Endodermal cell (in vitro differentiated cells): ENCODE measurements around the gene HSD17B3. TPM values are rescaled to one million over a fixed set of nuclear protein-coding genes. Genes with fewer than 3 reads are reported as not detected.
A peak's percentile ranks its signal among the peaks of the same experiment; 100 is the strongest.

Experiments
- DNase-seq: peaks from one replicate; pipeline ENCODE4 v3.0.0-alpha.2; 2017
- H3K27ac ChIP-seq: 2 replicates; pipeline ENCODE4 v1.5.1; 2013; ENCODE audit warnings: mild to moderate bottlenecking, low read depth, low read length, moderate library complexity
- H3K27me3 ChIP-seq: 2 replicates; pipeline ENCODE4 v1.6.1; 2013; ENCODE audit warnings: mild to moderate bottlenecking, low read length, moderate library complexity; ENCODE audit not compliant: insufficient read depth, control insufficient read depth, poor library complexity, severe bottlenecking
- H3K36me3 ChIP-seq: 2 replicates; pipeline ENCODE4 v1.7.0; 2013; ENCODE audit warnings: mild to moderate bottlenecking, low read length, moderate library complexity; ENCODE audit not compliant: control insufficient read depth, insufficient read depth
- H3K4me1 ChIP-seq: one replicate; pipeline ENCODE4 v1.7.0; 2013; ENCODE audit warnings: low read length; ENCODE audit not compliant: control insufficient read depth, insufficient read depth
- H3K4me3 ChIP-seq: 2 replicates; pipeline ENCODE4 v1.5.1; 2013; ENCODE audit warnings: mild to moderate bottlenecking, low read length, moderate library complexity
- H3K9ac ChIP-seq: 2 replicates; pipeline ENCODE4 v1.6.1; 2013; ENCODE audit warnings: mild to moderate bottlenecking, low read length, moderate library complexity; ENCODE audit not compliant: poor library complexity, severe bottlenecking; ENCODE audit errors: extremely low read depth
- H3K9me3 ChIP-seq: 2 replicates; pipeline ENCODE4 v1.6.1; 2013; ENCODE audit warnings: mild to moderate bottlenecking, low read length, moderate library complexity; ENCODE audit not compliant: control insufficient read depth
- H3K27ac Mint-ChIP-seq: 2 replicates; pipeline ENCODE4 v1.8.0; 2020; ENCODE audit warnings: mixed read lengths
- H3K27me3 Mint-ChIP-seq: 2 replicates; pipeline ENCODE4 v1.8.0; 2021; ENCODE audit warnings: mild to moderate bottlenecking, mixed read lengths; ENCODE audit not compliant: insufficient read depth
- H3K36me3 Mint-ChIP-seq: 2 replicates; pipeline ENCODE4 v1.8.0; 2020; ENCODE audit warnings: low read depth, mixed read lengths
- H3K4me1 Mint-ChIP-seq: 2 replicates; pipeline ENCODE4 v1.8.0; 2020; ENCODE audit warnings: mixed read lengths
- H3K4me3 Mint-ChIP-seq: 2 replicates; pipeline ENCODE4 v1.8.0; 2020; ENCODE audit warnings: mild to moderate bottlenecking, moderate library complexity, mixed read lengths
- H3K9me3 Mint-ChIP-seq: 2 replicates; pipeline ENCODE4 v1.8.0; 2020; ENCODE audit warnings: mild to moderate bottlenecking, mixed read lengths
- WGBS, 2 experiments: methylation state at CpG; one replicate each; pipeline versions ENCODE4 v1.1.5 to v1.1.7; 2013; ENCODE audit warnings: missing lambda C conversion rate in 2 of 2, mixed read lengths in 1 of 2; ENCODE audit not compliant: insufficient coverage in 1 of 2, insufficient read length in 1 of 2; 5-methylcytosine and 5-hydroxymethylcytosine counted together
- total RNA-seq, 2 donors: library from RNA; stranded (reverse); fragmentation: NEBNext Ultra II Directional in 1 of 2; extraction: Animal tissue kit (Norgen Biotek cat#: 25700) in 1 of 2; gene quantifications; 2 replicates in 1 of 2; 3 replicates in 1 of 2; pipeline ENCODE4 v1.2.1, GENCODE V29; 2021
- TF ChIP-seq, protein P1 (sequence below): fragments of 200-600 bp; sonication (generic); conservative IDR thresholded peaks from 2 replicates; pipeline ENCODE4 v1.5.0; 2021; ENCODE audit warnings: antibody characterized with exemption, mild to moderate bottlenecking

HSD17B3 gene
- total RNA-seq, 2 donors from 2014 or later: 0.40 TPM; not detected in 1

DNA sequence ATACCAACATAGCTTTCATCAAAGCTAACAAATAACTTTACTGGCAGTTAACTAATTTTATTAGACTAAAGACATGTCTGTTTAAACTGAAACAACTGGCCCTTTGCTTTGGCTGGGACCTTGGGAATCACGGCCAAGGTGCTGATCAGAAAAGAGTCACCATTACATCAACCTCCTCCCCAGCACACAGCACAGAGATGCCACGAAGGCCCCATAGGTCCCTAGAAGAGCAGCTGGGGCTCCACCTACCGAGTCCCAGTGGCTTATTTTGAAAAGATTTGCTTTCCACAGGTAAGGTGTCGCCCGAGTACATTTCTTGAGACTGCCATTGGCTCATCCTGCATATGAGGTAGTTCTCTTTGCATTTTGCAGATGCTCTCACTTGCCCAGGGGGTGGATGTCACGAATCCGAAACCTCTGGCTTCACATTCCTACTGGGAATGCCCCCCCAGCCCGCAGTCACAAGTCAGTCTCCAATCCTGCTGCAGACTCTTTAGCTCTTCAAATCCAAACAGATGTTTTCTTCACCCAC, 18.8 kb upstream of the HSD17B3 start:
- H3K27me3 ChIP-seq: no peaks in the 10 kb centered on the region
- H3K4me3 ChIP-seq: no peak overlapping the region
- no peak overlapping the region for H3K27ac Mint-ChIP-seq
- 81 to 85% methylated on average over 5 to 8 of the region's 8 CpGs for WGBS, 2 experiments
- DNase-seq: peak; percentile 53
- H3K36me3 ChIP-seq: peaks cover 14% of the 10 kb centered on the region
- no peaks in the 10 kb centered on the region for H3K27me3 Mint-ChIP-seq
- no peak overlapping the region for H3K4me3 Mint-ChIP-seq
- peaks cover 14% of the 10 kb centered on the region for H3K4me1 Mint-ChIP-seq
- TF ChIP-seq, protein P1, sequence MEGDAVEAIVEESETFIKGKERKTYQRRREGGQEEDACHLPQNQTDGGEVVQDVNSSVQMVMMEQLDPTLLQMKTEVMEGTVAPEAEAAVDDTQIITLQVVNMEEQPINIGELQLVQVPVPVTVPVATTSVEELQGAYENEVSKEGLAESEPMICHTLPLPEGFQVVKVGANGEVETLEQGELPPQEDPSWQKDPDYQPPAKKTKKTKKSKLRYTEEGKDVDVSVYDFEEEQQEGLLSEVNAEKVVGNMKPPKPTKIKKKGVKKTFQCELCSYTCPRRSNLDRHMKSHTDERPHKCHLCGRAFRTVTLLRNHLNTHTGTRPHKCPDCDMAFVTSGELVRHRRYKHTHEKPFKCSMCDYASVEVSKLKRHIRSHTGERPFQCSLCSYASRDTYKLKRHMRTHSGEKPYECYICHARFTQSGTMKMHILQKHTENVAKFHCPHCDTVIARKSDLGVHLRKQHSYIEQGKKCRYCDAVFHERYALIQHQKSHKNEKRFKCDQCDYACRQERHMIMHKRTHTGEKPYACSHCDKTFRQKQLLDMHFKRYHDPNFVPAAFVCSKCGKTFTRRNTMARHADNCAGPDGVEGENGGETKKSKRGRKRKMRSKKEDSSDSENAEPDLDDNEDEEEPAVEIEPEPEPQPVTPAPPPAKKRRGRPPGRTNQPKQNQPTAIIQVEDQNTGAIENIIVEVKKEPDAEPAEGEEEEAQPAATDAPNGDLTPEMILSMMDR: no peak
- H3K36me3 Mint-ChIP-seq: peaks cover 18% of the 10 kb centered on the region
- no peaks in the 10 kb centered on the region for H3K9me3 ChIP-seq
- no peak overlapping the region for H3K27ac ChIP-seq
- H3K9ac ChIP-seq: no peak overlapping the region
- H3K4me1 ChIP-seq: peaks cover 2% of the 10 kb centered on the region
- H3K9me3 Mint-ChIP-seq: no peaks in the 10 kb centered on the region

DNA sequence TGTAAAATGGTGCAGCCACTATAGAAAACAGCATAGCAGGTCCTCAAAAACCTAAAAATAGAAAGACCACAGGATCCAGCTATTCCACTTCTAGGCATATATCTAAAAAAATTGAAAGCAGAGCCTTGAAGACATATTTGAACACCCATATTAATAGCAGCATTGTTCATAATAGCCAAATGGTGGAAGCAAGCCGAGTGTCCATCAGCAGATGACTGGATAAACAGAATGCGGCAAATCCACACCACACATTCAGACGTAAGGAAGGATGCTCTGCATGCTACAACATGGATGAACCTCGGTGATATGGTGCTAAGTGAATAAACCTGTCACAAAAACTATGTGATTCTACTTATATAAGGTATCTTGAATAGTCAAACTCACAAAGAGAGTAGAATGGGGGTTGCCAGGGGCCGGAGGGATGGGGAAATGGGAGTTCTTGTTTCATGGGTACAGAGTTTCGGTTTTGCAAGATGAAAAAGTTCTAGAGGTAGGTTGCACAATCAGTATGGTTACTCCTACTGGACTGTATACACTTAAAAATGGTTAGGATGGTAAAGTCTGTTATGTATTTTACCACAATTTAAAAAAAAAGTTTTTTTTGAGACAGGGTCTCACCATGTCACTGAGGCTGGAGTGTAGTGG, 17.1 kb upstream of the HSD17B3 start:
- Histone ChIP-seq H3K4me1 (peaks cover 2% of the 10 kb centered on the region), H3K27me3 (no peaks in the 10 kb centered on the region), H3K27ac (no peak overlapping the region), H3K9me3 (peaks cover 2% of the 10 kb centered on the region), H3K36me3 (peaks cover 14% of the 10 kb centered on the region), H3K4me3 (no peak overlapping the region), H3K9ac (no peak overlapping the region)
- Mint-ChIP-seq H3K27me3 (peaks cover 2% of the 10 kb centered on the region), H3K27ac (no peak overlapping the region), H3K4me3 (no peak overlapping the region), H3K4me1 (peaks cover 14% of the 10 kb centered on the region), H3K36me3 (peaks cover 27% of the 10 kb centered on the region), H3K9me3 (peaks cover 10% of the 10 kb centered on the region)
- TF ChIP-seq, protein P1: no peak
- WGBS, 2 experiments: 75 to 88% methylated on average over 3 to 6 of the region's 6 CpGs
- no peak for DNase-seq

DNA sequence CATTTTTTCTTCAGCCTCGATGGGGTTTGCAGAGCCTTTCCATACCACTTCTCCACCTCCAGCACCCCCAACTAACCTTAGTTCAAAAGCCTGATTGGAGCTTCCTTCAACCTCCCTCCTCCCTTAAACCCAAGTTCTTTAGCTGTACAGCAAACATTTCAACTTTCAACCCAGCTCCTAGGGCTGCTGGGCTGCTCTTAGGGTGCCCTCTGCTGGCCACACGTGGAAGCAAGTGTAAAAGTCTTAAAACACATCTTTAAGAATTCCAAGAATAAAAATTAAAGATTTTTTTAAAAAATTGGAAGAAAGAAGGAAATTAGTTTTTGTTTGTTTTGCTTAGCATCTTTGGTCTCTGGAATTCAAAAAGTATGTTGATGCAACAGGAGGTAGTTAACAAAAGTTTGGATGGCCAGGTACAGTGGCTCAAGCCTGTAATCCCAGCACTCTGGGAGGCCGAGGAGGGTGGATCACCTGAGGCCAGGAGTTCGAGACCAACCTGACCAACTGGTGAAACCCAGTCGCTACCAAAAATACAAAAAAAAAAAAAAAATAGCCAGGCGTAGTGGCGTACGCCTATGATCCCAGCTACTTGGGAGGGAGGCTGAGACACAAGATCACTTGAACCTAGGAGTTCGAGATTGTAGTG, 15.5 kb upstream of the HSD17B3 start:
- Histone ChIP-seq H3K36me3 (peaks cover 7% of the 10 kb centered on the region), H3K9ac (no peak overlapping the region), H3K4me3 (no peak overlapping the region), H3K27me3 (no peaks in the 10 kb centered on the region), H3K27ac (no peak overlapping the region), H3K9me3 (peaks cover 17% of the 10 kb centered on the region), H3K4me1 (peaks cover 2% of the 10 kb centered on the region)
- peak; percentile 85 for DNase-seq
- peaks cover 34% of the 10 kb centered on the region for H3K36me3 Mint-ChIP-seq
- TF ChIP-seq, protein P1: peak; percentile 96
- H3K9me3 Mint-ChIP-seq: peaks cover 26% of the 10 kb centered on the region
- peaks cover 2% of the 10 kb centered on the region for H3K27me3 Mint-ChIP-seq
- 68 to 80% methylated on average over 7 to 9 of the region's 9 CpGs for WGBS, 2 experiments
- no peak overlapping the region for H3K4me3 Mint-ChIP-seq
- H3K27ac Mint-ChIP-seq: no peak overlapping the region
- peaks cover 14% of the 10 kb centered on the region for H3K4me1 Mint-ChIP-seq
